Prostate gland (tissue), 2 donors: ENCODE results near the gene SAMD9. TPM values are rescaled to one million over a fixed set of nuclear protein-coding genes. Genes with fewer than 3 reads are reported as not detected.

Experiments used
- DNase-seq: peaks from one replicate; pipeline ENCODE4 v3.0.0-alpha.2; 2019; ENCODE audit warnings: low spot score
- H3K27ac ChIP-seq, 2 donors: fragments of 200-600 bp; sonication (generic); 2 replicates each; pipeline ENCODE4 v1.5.1; 2017 to 2019
- H3K27me3 ChIP-seq: fragments of 200-600 bp; sonication (generic); replicated peaks from 2 replicates; pipeline ENCODE4 v1.5.1; 2019; ENCODE audit not compliant: insufficient read depth
- H3K36me3 ChIP-seq, 2 donors: fragments of 200-600 bp; sonication (generic); 1 replicate in 1 of 2; 2 replicates in 1 of 2; pipeline versions ENCODE4 v1.5.1 to v1.8.1; 2017 to 2019
- H3K4me1 ChIP-seq: fragments of 200-600 bp; sonication (generic); replicated peaks from 2 replicates; pipeline ENCODE4 v1.5.1; 2019
- H3K4me3 ChIP-seq, 2 donors: fragments of 200-600 bp; sonication (generic); 2 replicates each; pipeline ENCODE4 v1.5.1; 2017 to 2019
- H3K9me3 ChIP-seq: fragments of 200-600 bp; sonication (generic); 2 replicates; pipeline ENCODE4 v1.5.1; 2017
- POLR2A ChIP-seq: fragments of 450-650 bp; IDR thresholded peaks from one replicate; pipeline ENCODE4 v1.6.1; 2016; ENCODE audit warnings: antibody characterized with exemption, mild to moderate bottlenecking
- POLR2AphosphoS5 ChIP-seq: sonication (generic); formaldehyde crosslinking; IDR thresholded peaks from one replicate; pipeline ENCODE4 v1.6.1; 2017; ENCODE audit warnings: antibody characterized with exemption
- WGBS: methylation state at CpG from one replicate; pipeline ENCODE4 v1.1.5; 2018; 5-methylcytosine and 5-hydroxymethylcytosine counted together
- intact Hi-C: fragments of 100-400 bp; cut with DNase I; formaldehyde crosslinking; loops from one replicate; pipeline ENCODE4 v1.14.2; 2022
- total RNA-seq, 2 donors: library from RNA; depleted of rRNA; stranded (reverse); fragments of >200 nt; gene quantifications; one replicate each; pipeline ENCODE4 v1.1.0, GENCODE V29; 2016
- TF ChIP-seq, protein P1 (sequence below), 4 experiments: fragments of 200-600 bp in 2 of 4; fragments of 450-650 bp in 2 of 4; sonication (generic) in 2 of 4; IDR thresholded peaks; 1 replicate in 3 of 4; 2 replicates in 1 of 4; pipeline ENCODE4 v1.5.1; 2016 to 2019; ENCODE audit warnings: antibody characterized with exemption in 4 of 4, mild to moderate bottlenecking in 2 of 4, moderate library complexity in 2 of 4

Gene SAMD9
- 1 to 10 TPM; 4.2 to 6.0 TPM for total RNA-seq

DNA sequence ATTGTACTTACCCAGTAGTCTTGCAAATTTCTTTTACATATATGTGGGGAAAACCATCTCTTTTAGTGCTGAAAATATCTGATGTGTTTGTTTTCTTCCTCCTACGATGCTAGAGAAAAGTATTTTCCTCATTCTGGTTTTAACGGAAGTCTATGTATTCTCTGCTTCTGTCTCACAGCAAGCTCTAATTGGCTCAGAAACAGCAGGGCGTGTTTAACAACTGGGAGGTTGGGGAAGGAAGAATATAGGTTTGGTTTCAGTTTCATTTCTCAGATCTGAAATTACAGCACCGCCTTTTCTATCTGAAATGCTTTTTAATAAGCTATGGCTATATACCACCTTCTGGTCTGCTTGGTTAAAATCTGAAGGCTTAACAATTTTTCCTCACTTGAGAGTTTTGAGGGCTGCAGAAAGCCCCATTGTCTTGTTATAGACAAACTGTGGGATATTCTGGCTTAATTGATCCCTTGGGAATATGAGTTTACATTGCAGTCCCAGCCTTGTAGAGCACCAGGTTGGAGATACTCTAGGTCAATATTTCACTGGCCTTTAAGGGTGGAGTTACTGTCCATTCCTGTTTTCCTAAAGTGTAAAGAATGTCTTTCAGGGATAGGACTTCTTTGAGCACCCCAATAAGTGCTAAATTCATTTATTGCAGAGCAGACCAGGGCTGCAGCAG, at the start of gene SAMD9:
Gene SAMD9, minus strand, starts transcription at position 128 of the 679 bp plus-strand sequence. CDS start 11,882 bp downstream, outside the sequence.
- TF ChIP-seq POLR2AphosphoS5 (peak; percentile 75), POLR2A (no peak)
- H3K9me3 ChIP-seq, result no peaks in the 10 kb centered on the region

DNA sequence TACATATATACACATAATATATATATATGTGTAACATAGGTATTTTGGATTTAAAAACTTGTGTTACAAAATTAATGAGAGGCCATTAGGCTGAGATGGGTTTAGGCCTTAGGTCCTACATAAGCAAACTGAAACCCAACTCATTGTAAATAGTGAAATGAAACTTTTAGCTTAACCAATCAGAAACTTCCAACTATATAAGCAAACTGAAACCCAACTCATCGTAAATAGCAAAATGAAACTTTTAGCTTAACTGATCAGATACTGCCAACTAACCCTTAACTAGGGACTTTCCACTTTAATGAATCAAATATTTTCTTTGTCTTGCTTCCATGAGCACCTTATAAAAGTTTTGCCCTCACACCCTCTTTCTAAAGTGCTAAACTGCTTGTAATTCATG, 47.7 kb upstream of the SAMD9 start:
- WGBS, result 11% methylated on average over 1 of the region's 1 CpG
- no peaks in the 10 kb centered on the region for H3K9me3 ChIP-seq
- no peaks in the 10 kb centered on the region for H3K27me3 ChIP-seq
- H3K4me1 ChIP-seq, result no peaks in the 10 kb centered on the region
- TF ChIP-seq, protein P1, sequence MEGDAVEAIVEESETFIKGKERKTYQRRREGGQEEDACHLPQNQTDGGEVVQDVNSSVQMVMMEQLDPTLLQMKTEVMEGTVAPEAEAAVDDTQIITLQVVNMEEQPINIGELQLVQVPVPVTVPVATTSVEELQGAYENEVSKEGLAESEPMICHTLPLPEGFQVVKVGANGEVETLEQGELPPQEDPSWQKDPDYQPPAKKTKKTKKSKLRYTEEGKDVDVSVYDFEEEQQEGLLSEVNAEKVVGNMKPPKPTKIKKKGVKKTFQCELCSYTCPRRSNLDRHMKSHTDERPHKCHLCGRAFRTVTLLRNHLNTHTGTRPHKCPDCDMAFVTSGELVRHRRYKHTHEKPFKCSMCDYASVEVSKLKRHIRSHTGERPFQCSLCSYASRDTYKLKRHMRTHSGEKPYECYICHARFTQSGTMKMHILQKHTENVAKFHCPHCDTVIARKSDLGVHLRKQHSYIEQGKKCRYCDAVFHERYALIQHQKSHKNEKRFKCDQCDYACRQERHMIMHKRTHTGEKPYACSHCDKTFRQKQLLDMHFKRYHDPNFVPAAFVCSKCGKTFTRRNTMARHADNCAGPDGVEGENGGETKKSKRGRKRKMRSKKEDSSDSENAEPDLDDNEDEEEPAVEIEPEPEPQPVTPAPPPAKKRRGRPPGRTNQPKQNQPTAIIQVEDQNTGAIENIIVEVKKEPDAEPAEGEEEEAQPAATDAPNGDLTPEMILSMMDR (IDR thresholded peaks at IDR 0.05), result no peak
- no peak overlapping the region for H3K27ac ChIP-seq
- DNase-seq, result no peak
- H3K36me3 ChIP-seq, result no peaks in the 10 kb centered on the region
- intact Hi-C loops, result no loop called here
- no peak overlapping the region for H3K4me3 ChIP-seq

More for the DNA sequence above, at the start of gene SAMD9:
- intact Hi-C loops, result no loop called here
- Histone ChIP-seq H3K27me3 (no peaks in the 10 kb centered on the region), H3K27ac (peak within 1 kb of the TSS; percentile 16 to 28), H3K4me3 (peak within 1 kb of the TSS; percentile 20 to 26), H3K36me3 (no peaks in the 10 kb centered on the region), H3K4me1 (no peaks in the 10 kb centered on the region)
- peak; percentile 23 for DNase-seq
- WGBS, result 18% methylated on average over 4 of the region's 4 CpGs

DNA sequence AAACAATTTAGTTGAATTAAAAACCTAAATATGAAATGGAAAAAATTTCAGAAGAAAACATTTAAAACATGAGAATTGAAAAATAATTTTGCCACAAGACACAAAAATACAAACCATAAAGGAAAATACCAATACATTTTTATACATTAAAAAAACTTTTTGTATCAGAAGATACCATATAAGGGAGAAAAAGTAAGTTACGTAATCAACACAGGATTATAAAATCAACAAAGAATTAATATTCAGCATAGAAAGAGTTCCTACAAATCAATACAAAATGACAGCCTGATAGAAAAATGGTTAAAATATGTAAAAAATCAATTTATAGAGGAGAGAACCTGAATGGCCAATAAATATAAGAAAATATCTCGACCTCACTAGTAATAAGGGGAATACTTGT, 47.0 kb upstream of the SAMD9 start:
- Histone ChIP-seq H3K27ac (no peak overlapping the region), H3K9me3 (no peaks in the 10 kb centered on the region), H3K27me3 (no peaks in the 10 kb centered on the region), H3K4me3 (no peak overlapping the region), H3K4me1 (no peaks in the 10 kb centered on the region), H3K36me3 (no peaks in the 10 kb centered on the region)
- intact Hi-C loops, result no loop called here
- WGBS, result 88% methylated on average over 2 of the region's 2 CpGs
- TF ChIP-seq, protein P1 (IDR thresholded peaks at IDR 0.05), result no peak
- no peak for TF ChIP-seq POLR2AphosphoS5
- no peak for TF ChIP-seq POLR2A
- DNase-seq, result no peak

DNA sequence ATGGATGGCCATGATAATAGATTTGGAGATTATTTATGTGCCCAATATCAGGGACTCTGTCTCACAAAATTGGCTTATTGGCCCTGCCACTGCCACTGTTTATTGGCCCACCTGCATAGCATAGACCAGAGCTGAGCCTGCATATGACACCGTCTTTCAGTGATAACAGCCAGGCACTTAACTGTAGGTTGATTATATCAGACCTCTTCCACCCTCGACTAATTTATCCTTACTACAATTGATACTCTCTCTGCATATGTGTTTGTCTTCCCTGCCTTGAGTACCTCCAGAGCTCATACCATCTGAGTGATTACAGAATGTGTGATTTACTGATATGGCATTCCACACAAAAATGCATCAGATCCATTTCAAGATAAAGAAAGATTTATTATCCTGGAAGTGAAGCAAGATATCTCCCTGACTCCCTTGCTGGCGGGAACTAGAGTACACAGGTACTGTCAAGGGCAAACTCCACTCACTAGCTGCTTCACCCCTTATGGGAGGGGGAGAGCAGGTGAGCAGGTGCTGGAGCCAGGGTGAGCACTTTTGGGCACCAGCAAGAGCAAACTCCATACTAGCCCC, 43.5 kb upstream of the SAMD9 start:
- DNase-seq, result no peak
- no peak overlapping the region for H3K4me3 ChIP-seq
- no peaks in the 10 kb centered on the region for H3K4me1 ChIP-seq
- intact Hi-C loops, result no loop called here
- TF ChIP-seq, protein P1 (IDR thresholded peaks at IDR 0.05), result no peak
- no peak for TF ChIP-seq POLR2A
- TF ChIP-seq POLR2AphosphoS5, result no peak
- H3K9me3 ChIP-seq, result no peaks in the 10 kb centered on the region
- H3K36me3 ChIP-seq, result no peaks in the 10 kb centered on the region
- H3K27me3 ChIP-seq, result no peaks in the 10 kb centered on the region
- H3K27ac ChIP-seq, result no peak overlapping the region
- 52% methylated on average over 3 of the region's 3 CpGs for WGBS

- Histone ChIP-seq H3K9me3 (no peaks in the 10 kb centered on the region), H3K36me3 (no peaks in the 10 kb centered on the region), H3K4me3 (no peak overlapping the region), H3K27me3 (no peaks in the 10 kb centered on the region), H3K4me1 (no peaks in the 10 kb centered on the region), H3K27ac (no peak overlapping the region)
- TF ChIP-seq, protein P1 (IDR thresholded peaks at IDR 0.05), result no peak
- TF ChIP-seq POLR2AphosphoS5 (no peak), POLR2A (no peak)
- no peak for DNase-seq
- 82% methylated on average over 1 of the region's 1 CpG for WGBS
- intact Hi-C loops, result no loop called here
Measured at GRCh38 chr7:93160410-93160809, 42.6 kb upstream of the SAMD9 start.
